ENCODE data around the gene CAMK4.

The CAMK4 gene

DNA sequence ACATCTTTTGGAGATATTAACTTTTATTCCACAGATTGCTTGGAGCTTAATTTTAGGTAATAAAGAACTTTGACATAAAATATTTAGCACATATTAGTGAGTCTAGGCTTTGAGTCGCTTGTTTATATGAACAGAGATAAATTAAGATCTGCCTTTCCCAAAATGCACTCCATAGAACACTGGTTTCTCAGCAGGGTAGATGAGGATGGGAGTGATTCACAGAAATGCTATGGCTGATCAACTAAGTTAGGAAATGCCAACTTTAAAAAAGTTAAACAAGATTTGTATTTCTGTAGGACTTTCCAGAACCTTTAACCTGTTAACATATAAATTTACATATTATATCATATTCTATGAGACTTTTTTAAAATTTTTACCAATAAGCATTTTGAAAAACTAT, 222.9 kb downstream of the CAMK4 start:
- DNase-seq, result no peak

DNA sequence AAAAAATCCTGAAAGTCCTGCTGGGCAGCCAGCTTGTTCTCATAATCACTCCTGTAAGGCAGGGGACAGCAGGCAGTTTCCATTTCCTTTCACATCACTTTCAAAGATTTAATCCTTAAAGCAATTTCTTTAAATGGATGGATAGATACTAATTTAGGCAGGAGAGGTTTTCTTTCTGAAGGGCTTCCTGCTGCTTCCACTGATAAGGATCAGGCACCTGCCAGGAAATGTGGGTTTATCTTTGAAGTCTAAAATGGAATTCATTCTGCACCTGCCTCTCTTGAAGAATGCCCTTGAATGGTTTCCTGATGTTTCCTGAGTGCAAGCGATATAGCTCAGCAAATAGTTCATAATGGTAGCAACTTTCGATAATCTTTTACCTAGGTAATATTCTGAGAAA, 223.6 kb downstream of the CAMK4 start:
- peak; percentile 80 for DNase-seq

DNA sequence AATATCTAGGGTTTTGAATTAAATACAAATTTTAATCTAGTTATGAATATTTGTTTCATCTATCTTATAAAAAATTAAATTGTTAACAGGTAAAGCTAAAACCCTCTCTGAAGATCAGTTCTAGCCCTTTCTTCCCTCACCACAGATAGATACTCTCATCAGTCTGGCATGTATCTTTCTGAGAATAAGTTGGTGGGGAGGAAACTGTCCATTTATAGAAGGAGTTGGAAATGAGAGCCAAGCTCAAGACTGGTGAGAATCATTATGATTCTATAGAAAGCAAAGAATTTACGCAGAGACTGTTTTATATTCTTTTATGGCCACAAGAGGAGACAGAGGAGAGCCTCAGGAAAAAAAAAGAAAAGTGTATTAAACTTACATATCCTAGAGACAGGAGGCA, 229.1 kb downstream of the CAMK4 start:
- DNase-seq, result no peak

DNA sequence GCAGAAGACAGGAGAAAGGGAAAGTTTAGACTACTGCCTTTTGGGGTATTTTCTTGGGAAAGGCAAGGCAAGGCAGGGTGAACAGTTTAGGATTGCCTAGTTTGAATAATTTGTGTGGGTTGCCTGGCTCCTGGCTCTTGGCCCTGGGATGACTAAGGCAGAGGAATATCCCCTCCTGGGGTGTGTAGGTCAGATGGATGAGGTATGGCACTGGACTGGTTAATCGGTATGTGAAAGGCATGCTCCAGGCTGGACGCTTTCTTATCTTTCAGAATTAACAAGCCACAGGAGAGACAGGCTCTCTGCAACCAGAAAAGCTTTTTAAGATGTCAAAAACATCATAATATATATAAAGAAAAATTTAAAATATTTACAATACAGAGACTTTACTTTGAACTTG, 229.6 kb downstream of the CAMK4 start:
- DNase-seq, result peak; percentile 6

DNA sequence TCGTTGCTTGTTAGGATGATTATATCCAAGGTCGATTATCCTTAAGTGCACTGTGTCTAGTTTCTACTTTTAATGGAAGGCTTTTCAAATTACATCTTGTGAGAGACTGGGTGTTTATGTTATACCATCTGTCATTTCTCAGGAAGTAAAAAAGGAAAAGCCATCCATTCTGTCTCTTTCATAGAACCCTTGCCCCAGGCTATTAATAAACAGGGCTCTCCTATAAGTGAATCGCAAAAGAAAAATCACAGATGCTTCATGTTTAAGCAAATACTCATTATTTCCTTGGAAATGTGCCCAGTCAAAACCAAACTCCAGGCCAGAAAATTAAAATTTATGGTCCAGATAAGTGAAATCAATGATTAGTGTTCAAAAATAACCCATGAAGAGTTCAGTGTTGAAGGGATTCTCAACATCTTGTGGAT, 230.0 kb downstream of the CAMK4 start:
- peak; percentile 85 for DNase-seq

DNA sequence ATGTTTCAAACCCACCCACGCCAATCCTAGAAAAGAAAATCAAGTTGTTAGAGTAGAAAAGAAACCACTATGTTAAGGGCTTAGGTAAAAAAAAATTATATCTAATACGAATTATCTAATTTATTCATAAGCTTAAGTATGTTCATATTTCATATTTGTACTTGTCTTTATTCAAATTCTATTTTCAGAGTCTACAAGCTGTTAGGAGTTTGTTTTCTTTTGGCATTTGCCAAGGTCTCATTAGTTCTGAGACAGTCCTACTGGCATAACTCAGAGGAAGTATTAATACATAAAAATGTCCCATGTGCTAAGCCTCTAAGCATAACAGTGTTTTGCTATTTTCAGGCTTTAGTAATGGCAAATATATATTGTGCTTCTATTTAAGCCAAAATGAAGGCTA, 230.6 kb downstream of the CAMK4 start:
- no peak for DNase-seq

DNA sequence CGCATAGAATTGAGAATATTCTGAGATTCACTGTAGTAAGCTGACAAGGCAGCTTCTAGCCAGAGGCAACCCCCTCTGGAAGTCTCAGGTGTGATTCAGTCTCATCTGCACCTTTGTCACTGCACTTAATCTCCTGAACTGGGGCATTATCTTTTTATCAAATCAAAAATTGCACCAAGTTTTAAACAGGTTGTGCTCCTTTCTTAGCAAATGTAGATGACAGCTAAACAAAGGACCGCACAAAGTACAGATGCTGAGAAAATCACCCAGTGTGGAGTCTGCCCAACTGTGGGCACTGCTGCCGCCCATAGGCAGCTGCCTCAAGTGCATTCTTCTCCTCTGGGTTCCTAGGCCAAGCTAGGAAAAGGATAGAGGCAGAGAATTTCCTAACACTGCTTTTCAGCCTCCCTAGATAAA, 237.1 kb downstream of the CAMK4 start:
- DNase-seq, result no peak

DNA sequence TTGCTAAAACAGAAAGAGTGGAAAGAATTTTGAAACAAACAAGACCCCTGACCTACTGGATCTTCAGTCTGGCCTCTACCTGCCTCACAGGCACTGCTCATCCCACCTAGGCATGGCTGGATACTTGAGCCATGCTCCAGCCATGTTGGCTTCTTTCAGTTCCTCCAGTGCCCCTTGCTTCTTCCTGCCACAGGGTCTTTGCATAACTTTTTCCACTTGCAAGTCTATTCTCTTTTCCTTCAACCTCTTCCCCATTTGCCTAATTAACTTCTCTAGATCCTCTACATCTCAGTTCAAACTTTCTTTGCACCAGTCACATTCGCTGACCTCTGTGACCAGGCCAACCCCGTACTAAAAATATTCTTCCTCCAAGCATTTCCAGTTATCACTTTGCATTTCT, 237.8 kb downstream of the CAMK4 start:
- no peak for DNase-seq

DNA sequence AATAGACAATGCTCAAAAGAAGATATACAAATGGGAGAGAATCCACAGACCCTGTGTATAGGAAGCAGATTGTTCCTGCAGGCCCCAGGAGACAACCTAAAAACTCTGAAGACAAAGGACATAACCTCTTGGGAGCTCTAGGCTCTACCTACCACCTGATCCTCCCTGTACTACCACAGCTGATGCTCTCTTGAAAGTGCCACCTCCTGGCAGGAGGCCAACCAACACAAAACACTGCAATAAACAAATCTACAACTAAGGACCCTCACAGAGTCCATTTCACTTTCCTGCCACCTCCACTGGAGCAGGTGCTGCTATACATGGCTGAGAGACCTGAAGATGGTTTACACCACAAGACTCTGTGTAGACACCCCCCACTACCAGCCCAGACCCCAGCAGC, 239.1 kb downstream of the CAMK4 start:
- DNase-seq, result peak; percentile 45

DNA sequence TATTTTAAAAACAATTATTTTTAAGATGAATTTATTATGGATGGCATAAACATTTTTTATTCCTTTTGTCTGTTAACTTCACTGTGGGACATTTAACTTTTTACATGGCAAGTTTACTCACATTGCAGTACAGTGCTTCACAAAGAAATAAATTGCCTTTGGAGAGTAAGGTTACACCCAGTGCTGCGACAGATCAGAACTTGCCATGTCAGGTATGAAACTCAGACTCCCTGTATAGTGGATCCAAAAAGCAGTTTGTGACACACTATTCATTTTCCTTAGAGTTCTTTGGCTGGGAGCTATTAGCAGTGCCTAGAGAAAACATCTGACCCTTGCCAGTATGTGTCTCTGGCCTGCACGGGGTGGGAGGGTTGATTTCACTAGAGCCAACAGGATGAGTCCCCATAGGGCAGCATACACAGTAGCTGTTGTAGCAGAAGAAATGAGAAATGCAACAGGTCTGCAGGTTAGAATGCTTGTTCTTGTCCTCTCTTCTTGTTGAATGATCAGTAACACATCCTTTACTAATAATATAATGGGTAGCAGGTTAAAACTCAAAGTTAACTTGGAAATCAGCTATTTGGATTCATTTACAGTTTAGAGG, 245.2 kb downstream of the CAMK4 start:
- no peak for DNase-seq

DNA sequence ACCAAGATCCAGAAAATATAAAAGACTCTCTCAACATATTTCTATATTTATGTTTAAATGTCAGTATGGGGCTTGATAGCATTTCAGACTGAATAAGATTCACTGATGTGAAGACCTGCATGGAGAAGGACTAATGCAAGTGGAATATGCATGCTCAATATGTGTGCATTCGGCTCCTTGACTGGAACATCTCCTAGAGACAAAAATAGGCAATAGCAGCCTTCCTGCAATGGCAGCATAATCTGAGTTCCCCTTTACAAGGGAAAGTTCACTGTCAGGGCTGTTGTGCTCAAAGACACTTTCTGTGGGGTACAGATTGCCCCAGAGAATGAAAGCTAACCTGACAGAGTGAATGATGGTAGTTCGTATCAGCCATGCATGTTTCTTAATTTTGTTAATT, 245.7 kb downstream of the CAMK4 start:
- DNase-seq, result no peak

DNA sequence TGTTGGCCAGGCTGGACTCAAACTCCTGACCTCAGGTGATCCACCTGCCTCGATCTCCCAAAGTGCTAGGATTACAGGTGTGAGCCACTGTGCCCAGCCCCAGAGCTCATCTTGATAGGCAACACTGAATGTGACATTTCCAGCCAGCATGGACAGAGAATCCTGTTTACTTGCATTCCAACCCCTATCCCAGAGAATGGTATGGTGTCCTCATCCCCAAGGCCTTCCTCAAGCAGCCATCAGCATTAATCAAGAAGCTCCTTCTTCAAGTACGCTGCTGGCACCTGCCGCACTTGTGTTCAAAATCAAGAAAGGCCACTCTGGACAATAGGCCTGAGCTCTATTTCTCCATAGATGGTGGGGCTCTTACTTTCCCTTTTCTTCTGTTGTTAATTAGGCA, 247.9 kb downstream of the CAMK4 start:
- DNase-seq, result no peak

DNA sequence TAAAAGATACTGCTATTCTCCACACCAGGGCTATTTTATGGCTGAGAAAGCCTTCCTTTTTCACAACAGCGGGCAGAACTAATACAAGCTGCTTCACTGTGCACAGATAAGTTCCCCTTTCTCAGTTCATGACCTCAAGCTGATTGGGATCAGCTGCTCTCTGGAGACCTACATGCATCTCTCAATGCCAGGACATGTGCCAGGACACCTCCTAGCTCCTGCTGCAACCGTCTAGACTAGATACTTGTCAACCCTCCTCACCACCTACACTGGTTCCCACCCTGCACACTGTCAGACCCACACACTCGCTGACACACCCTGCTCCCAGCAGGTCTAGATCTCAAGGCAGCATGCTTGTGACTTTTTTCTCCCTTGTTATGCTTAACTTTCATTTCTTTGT, 248.4 kb downstream of the CAMK4 start:
- no peak for DNase-seq

DNA sequence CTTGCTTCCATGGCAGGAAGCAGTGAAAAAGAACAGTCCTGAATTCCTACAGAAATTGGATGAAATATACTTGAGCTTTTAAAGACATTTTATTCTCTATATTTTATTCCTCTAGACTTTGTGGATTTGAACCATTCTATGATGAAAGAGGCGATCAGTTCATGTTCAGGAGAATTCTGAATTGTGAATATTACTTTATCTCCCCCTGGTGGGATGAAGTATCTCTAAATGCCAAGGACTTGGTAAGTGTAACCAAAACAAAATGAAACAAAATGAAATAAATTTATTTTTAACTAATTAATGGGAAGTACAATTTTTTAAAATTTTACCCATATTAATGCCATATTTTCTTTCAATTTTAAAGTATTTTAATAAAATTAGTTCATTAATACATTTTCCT, 254.1 kb downstream of the CAMK4 start:
- no peak for DNase-seq

DNA sequence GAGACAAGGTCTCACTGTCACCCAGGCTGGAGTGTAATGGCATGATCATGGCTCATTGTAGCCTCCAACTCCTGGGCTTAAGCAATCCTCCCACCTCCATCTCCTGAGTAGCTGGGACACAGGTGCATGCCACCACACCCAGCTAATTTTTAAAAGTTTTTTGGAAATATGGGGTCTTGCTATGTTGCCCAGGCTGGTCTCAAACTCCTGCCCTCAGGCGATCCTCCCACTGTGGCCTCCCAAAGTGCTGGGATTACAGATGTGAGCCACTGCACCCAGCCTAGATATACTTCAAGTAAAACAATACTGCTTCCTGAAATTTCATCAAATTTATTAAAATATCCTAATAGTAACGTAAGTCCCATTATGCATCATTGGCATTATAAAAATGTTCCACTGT, 254.7 kb downstream of the CAMK4 start:
- no peak for DNase-seq

DNA sequence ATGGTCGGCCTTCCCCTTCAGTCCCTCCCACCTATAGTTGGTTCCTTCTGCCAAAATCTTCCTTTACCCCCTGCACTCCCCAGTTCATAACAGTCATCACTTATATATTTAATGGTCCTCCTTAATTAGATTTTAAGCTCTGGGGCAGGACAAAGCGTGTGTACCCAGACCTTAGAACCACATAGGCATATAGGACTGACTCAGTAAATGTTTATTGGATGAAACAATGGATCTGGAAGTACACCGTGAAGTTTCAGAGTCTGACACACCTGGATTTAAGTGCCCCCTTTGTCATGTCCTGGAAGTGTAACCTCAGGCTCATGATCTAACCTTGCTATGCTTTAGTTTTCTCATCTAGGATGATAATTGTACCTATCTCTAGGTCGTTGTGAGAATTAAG, 256.2 kb downstream of the CAMK4 start:
- no peak for DNase-seq

DNA sequence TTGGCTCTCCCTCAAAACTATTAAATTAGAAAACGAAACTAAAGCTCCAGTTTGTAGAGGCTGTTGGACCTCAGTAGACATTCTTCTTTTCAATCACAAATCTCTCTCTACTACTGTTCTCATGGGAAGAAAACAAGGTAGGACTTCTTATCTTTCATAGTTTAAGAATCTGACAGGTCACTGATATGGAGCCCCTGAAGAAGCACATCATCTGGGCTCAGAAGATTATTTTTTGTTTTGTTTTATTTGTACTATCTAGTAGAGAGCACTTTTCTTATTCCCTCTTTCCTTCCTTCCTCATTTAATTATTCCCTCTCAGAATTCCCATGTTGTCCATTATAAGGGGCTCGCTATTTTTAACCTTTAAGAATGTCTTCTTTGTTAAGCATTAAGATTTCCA, 261.9 kb downstream of the CAMK4 start:
- DNase-seq, result no peak

DNA sequence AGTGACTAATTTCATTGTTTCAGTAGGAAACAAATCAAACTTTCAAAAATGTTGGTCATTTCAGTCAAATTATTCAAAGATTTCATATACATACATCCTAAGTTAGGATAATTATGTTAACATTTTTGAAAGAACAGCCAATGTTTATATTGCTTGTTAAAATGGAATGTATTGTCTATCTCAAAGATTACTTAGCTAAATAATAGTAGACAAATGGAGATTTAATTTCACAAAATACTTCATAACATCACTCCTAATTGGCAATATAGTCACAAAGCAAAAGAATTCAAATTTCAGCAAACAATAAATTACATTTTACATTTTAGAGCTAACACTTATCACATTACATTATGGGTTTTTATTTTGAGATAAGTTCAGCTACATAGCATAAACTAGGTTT, 262.7 kb downstream of the CAMK4 start:
- DNase-seq, result no peak

DNA sequence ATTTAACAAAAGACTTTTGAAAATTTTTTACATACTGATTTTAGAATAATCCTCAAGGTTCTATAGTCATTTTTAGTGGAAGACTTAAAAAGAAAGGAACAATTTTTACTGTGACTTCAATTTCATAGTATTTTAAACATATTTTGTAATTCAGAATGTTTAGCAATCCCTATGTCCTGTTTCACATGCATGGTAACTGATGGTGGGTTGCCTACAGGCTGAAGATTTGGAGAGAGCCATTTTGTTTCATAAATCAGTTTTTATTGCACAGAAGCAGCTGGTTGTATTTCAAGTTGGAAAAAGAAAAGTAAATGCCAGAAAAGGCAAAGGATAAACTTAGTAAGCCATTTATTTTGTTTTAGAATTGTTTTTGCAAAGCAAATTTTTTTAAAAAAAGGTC, 264.2 kb downstream of the CAMK4 start:
- DNase-seq, result no peak

DNA sequence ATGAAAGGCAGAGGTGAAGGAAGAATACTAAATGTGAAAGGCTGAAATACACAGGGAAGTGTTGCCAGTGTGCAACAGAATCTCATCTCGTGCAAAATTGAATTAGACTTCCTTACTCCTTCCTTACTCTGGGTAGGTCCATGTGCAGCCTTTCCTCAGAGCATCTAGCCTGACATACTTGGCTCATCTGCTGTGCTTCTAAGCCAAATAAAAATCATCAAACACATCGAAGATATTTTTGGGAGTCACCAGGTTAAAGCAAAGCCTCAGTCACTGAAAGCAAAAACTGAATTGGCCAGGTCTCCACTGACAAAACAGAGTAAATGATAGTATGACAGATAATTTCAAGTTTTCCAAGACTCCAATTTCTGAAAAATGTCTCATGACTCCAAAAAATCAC, 268.8 kb downstream of the CAMK4 start:
- no peak for DNase-seq

DNA sequence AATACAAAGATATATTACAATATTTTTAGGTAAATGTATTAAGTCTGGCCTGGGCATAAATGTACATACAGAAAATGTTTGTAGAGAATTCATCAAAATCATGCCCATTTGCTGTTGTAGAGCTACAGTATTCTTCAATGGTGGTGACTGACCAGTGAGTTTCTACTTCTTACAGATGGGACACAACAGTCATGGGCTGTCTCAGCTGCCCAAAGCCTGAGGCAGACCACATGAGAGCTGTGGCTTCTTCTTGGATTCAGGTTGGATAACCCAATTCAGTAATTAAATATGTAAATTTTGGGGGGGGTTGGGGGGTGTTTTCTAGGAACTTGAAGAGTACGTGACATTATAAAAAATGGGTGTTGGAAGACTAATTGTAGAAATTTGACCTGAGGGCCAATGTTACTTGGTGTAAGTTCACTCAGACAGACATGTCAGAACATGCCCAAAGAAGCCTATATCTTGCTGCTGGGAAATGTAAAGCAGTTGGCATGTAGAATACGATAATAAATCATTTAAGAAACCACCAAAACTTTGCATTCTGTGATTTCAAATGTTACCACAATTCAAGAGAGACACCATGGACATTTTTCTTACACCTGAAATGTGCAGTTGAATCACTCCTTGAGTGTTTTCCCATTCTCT, 270.3 kb downstream of the CAMK4 start:
- no peak for DNase-seq

DNA sequence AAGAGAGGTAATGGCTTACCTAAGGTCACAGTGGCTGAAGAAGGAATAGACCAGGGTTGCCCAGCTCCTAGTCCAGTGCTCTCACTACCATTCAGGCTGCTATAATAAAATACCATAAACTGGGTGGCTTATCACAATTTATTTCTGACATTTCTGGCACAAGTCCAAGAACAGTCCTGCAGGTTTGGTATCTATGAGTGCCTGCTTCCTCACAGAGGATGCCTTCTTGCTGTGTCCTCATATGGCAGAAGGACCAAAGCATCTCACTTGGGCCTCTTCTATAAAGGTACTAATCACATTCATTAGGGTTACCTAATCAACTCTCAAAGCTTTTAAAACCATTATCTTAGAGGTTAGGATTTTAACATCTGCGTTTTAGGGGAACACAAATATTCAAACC, 271.0 kb downstream of the CAMK4 start:
- no peak for DNase-seq

DNA sequence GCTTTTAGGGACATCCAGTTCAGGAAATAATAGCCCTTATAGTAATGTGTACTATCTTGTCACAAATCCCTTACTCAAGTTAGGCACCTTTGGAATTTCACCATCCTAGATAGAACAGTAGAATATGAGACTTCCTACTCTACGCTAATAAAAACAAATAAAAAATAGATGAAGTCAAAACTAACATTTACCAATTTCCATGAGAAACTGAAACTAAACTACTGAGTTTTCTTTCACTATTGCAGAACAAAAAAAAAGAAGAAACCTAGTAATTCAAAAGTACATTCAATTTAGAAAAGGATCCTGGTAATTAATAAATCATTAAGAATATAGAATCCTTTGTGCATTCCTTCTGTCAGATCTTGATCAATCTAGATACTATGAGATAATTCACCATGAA, 274.2 kb downstream of the CAMK4 start:
- no peak for DNase-seq

DNA sequence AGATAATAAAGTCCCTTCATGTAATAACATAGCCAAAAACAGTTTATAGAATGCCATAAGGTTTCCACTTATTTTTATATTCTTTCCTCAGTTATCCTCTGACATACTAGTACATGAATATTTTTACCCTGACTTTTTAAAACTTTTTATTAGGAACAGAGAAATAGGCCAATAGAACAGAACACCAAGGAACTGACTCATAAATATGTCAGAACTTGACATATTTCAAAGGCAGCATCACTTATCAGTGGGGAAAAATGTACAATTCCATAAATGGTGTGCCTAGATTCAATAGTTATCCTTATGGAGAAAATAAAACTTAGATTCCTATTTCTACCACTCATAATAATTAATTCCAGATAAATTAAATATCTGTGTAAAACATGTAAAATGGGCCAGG, 278.8 kb downstream of the CAMK4 start:
- DNase-seq, result no peak

DNA sequence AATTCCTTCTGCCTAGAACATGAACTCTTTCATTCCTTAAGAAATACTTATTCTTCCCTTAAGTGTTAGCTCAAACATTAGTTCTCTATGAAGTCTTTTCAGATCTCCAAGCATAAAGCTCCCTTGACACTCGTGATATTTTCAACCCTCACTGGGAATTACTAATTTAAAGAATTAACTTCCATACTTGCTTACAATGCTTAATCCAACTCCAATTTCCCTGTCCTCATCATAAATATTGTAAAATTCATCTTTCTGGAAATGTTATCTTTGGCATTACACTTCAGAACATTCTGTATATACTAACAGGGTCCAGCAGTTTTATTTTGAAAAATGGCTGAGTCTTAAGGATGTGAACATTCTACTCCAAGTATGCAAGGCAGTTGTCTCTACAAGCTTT, 280.9 kb downstream of the CAMK4 start:
- DNase-seq, result no peak
